Neural progenitor cell (in vitro differentiated cells): ENCODE data around the gene TMEM123. TPM values are rescaled to one million over a fixed set of nuclear protein-coding genes. Genes with fewer than 3 reads are reported as not detected.
A peak's percentile ranks its signal among the peaks of the same experiment; 100 is the strongest.
"Not testable (repeated sequence)": the region's sequence is repeated elsewhere in the genome, so short reads cannot be mapped to it uniquely, and the experiment has no call there.

Source experiments
- DNase-seq: peaks from one replicate; pipeline ENCODE4 v3.0.0-alpha.2; 2016; ENCODE audit warnings: low spot score
- H2AFZ ChIP-seq: fragments of 200-600 bp; sonication (generic); replicated peaks from 2 replicates; pipeline ENCODE4 v1.6.1; 2016; ENCODE audit warnings: antibody characterized with exemption
- H3F3A ChIP-seq: fragments of 200-600 bp; sonication (generic); 2 replicates; pipeline ENCODE4 v1.6.1; 2016; ENCODE audit warnings: antibody characterized with exemption, low read depth
- H3K27ac ChIP-seq: fragments of 200-600 bp; sonication (generic); 2 replicates; pipeline ENCODE4 v1.5.1; 2016; ENCODE audit warnings: mild to moderate bottlenecking
- H3K27me3 ChIP-seq: fragments of 200-600 bp; sonication (generic); 2 replicates; pipeline ENCODE4 v1.6.1; 2016; ENCODE audit warnings: mild to moderate bottlenecking, moderate library complexity
- H3K36me3 ChIP-seq: fragments of 200-600 bp; sonication (generic); 2 replicates; pipeline ENCODE4 v1.5.1; 2016
- H3K4me1 ChIP-seq: fragments of 200-600 bp; sonication (generic); 2 replicates; pipeline ENCODE4 v1.6.1; 2016; ENCODE audit warnings: mixed run types
- H3K4me2 ChIP-seq: fragments of 200-600 bp; sonication (generic); 2 replicates; pipeline ENCODE4 v1.6.1; 2016
- H3K4me3 ChIP-seq: fragments of 200-600 bp; sonication (generic); 2 replicates; pipeline ENCODE4 v1.5.1; 2016
- H3K79me2 ChIP-seq: fragments of 200-600 bp; sonication (generic); 2 replicates; pipeline ENCODE4 v1.6.1; 2016; ENCODE audit warnings: low read depth
- H3K9ac ChIP-seq: fragments of 200-600 bp; sonication (generic); 2 replicates; pipeline ENCODE4 v1.6.1; 2016
- H3K9me3 ChIP-seq: fragments of 200-600 bp; sonication (generic); 2 replicates; pipeline ENCODE4 v1.5.1; 2016; ENCODE audit warnings: low read depth
- H4K20me1 ChIP-seq: fragments of 200-600 bp; sonication (generic); 2 replicates; pipeline ENCODE4 v1.6.1; 2016; ENCODE audit warnings: low read depth
- H3K27ac Mint-ChIP-seq: 3 replicates; pipeline ENCODE4 v1.8.0; 2021; ENCODE audit warnings: mixed read lengths
- H3K27me3 Mint-ChIP-seq: 2 replicates; pipeline ENCODE4 v1.8.0; 2022; ENCODE audit warnings: low read depth, mild to moderate bottlenecking, inconsistent platforms, moderate library complexity, mixed read lengths; ENCODE audit not compliant: insufficient read depth
- H3K36me3 Mint-ChIP-seq: 3 replicates; pipeline ENCODE4 v1.8.0; 2021; ENCODE audit warnings: mixed read lengths
- H3K4me1 Mint-ChIP-seq: 3 replicates; pipeline ENCODE4 v1.8.0; 2021; ENCODE audit warnings: mixed read lengths
- H3K4me3 Mint-ChIP-seq: 3 replicates; pipeline ENCODE4 v1.8.0; 2021; ENCODE audit warnings: mild to moderate bottlenecking, moderate library complexity, mixed read lengths
- H3K9me3 Mint-ChIP-seq: 3 replicates; pipeline ENCODE4 v1.8.0; 2020; ENCODE audit warnings: mixed read lengths
- CTCF ChIP-seq: fragments of 200-600 bp; sonication (generic); IDR thresholded peaks from 2 replicates; pipeline ENCODE4 v1.5.1; 2017; ENCODE audit warnings: antibody characterized with exemption, mild to moderate bottlenecking
- EZH2 ChIP-seq: fragments of 200-600 bp; sonication (generic); IDR thresholded peaks from 2 replicates; pipeline ENCODE4 v1.6.1; 2017; ENCODE audit warnings: antibody characterized with exemption, mild to moderate bottlenecking, moderate library complexity
- EZH2phosphoT487 ChIP-seq: fragments of 200-600 bp; sonication (generic); IDR thresholded peaks from 2 replicates; pipeline ENCODE4 v1.6.1; 2017; ENCODE audit warnings: antibody characterized with exemption
- total RNA-seq: library from RNA; depleted of rRNA; stranded (reverse); fragments of >200 nt; gene quantifications from 2 replicates; pipeline ENCODE4 v1.2.3, GENCODE V29; 2015; ENCODE audit warnings: low replicate concordance

Gene TMEM123
- total RNA-seq, 1 donor from 2014 or later: 230 TPM

- Histone ChIP-seq H3K27ac (no peak overlapping the region), H3K27me3 (no peaks in the 10 kb centered on the region), H2AFZ (no peak overlapping the region), H3K9me3 (no peaks in the 10 kb centered on the region), H3F3A (no peaks in the 10 kb centered on the region), H3K79me2 (peaks cover 25% of the 10 kb centered on the region), H3K4me3 (no peak overlapping the region), H3K36me3 (peaks cover 17% of the 10 kb centered on the region), H4K20me1 (no peaks in the 10 kb centered on the region), H3K4me2 (no peak overlapping the region), H3K9ac (no peak overlapping the region), H3K4me1 (peaks cover 12% of the 10 kb centered on the region)
- H3K27me3 Mint-ChIP-seq: no peaks in the 10 kb centered on the region
- peaks cover 33% of the 10 kb centered on the region for H3K36me3 Mint-ChIP-seq
- peaks cover 5% of the 10 kb centered on the region for H3K9me3 Mint-ChIP-seq
- TF ChIP-seq EZH2: no peak
- no peak for TF ChIP-seq EZH2phosphoT487
- TF ChIP-seq CTCF: no peak
- H3K27ac Mint-ChIP-seq: no peak overlapping the region
- H3K4me3 Mint-ChIP-seq: no peak overlapping the region
- no peak for DNase-seq
- H3K4me1 Mint-ChIP-seq: peaks cover 6% of the 10 kb centered on the region
Measured at GRCh38 chr11:102375720-102376399, 76.7 kb downstream of the TMEM123 start.

- Histone ChIP-seq H3K36me3 (peaks cover 15% of the 10 kb centered on the region), H3K4me3 (peak overlapping the region; percentile 48), H3K4me2 (peak overlapping the region; percentile 77), H2AFZ (peak overlapping the region; percentile 79), H3K27ac (peak overlapping the region; percentile 47), H3K4me1 (peaks cover 12% of the 10 kb centered on the region), H3K79me2 (peaks cover 25% of the 10 kb centered on the region)
- not testable (repeated sequence) for H4K20me1 ChIP-seq, H3K9ac ChIP-seq, H3K9me3 Mint-ChIP-seq, DNase-seq, H3K9me3 ChIP-seq, H3K4me3 Mint-ChIP-seq, H3K4me1 Mint-ChIP-seq, H3F3A ChIP-seq, H3K27me3 ChIP-seq, H3K27me3 Mint-ChIP-seq
- Mint-ChIP-seq H3K36me3 (peaks cover 29% of the 10 kb centered on the region), H3K27ac (peak overlapping the region; percentile 93)
Measured at GRCh38 chr11:102374633-102375424, 77.7 kb downstream of the TMEM123 start.

- H3F3A ChIP-seq: peaks cover 5% of the 10 kb centered on the region
- Mint-ChIP-seq H3K36me3 (peaks cover 42% of the 10 kb centered on the region), H3K9me3 (peaks cover 5% of the 10 kb centered on the region), H3K27me3 (no peaks in the 10 kb centered on the region), H3K27ac (no peak overlapping the region), H3K4me1 (no peaks in the 10 kb centered on the region), H3K4me3 (no peak overlapping the region)
- no peaks in the 10 kb centered on the region for H3K27me3 ChIP-seq
- H3K4me3 ChIP-seq: no peak overlapping the region
- no peaks in the 10 kb centered on the region for H3K4me1 ChIP-seq
- H3K4me2 ChIP-seq: no peak overlapping the region
- no peak for DNase-seq
- no peak overlapping the region for H2AFZ ChIP-seq
- H4K20me1 ChIP-seq: no peaks in the 10 kb centered on the region
- no peak overlapping the region for H3K27ac ChIP-seq
- no peak overlapping the region for H3K9ac ChIP-seq
- H3K79me2 ChIP-seq: no peaks in the 10 kb centered on the region
- no peak for TF ChIP-seq CTCF
- no peak for TF ChIP-seq EZH2phosphoT487
- no peak for TF ChIP-seq EZH2
- H3K9me3 ChIP-seq: no peaks in the 10 kb centered on the region
- H3K36me3 ChIP-seq: peaks cover 23% of the 10 kb centered on the region
Measured at GRCh38 chr11:102368472-102368871, 84.1 kb downstream of the TMEM123 start.

GRCh38 chr11:102367364-102367763 is 85.2 kb downstream of the TMEM123 start:
- H3K79me2 ChIP-seq: no peaks in the 10 kb centered on the region
- no peaks in the 10 kb centered on the region for H3K9me3 ChIP-seq
- no peak overlapping the region for H3K4me3 ChIP-seq
- no peaks in the 10 kb centered on the region for H3K27me3 ChIP-seq
- no peaks in the 10 kb centered on the region for H3K4me1 ChIP-seq
- Mint-ChIP-seq H3K9me3 (peaks cover 5% of the 10 kb centered on the region), H3K36me3 (peaks cover 48% of the 10 kb centered on the region), H3K27ac (no peak overlapping the region), H3K4me1 (no peaks in the 10 kb centered on the region), H3K4me3 (no peak overlapping the region), H3K27me3 (no peaks in the 10 kb centered on the region)
- H3F3A ChIP-seq: peaks cover 5% of the 10 kb centered on the region
- no peak for TF ChIP-seq EZH2phosphoT487
- peak; percentile 6 for TF ChIP-seq CTCF
- no peaks in the 10 kb centered on the region for H4K20me1 ChIP-seq
- H3K27ac ChIP-seq: no peak overlapping the region
- DNase-seq: no peak
- no peak overlapping the region for H3K9ac ChIP-seq
- H2AFZ ChIP-seq: no peak overlapping the region
- no peak overlapping the region for H3K4me2 ChIP-seq
- peaks cover 34% of the 10 kb centered on the region for H3K36me3 ChIP-seq
